ENCODE data around the gene FAM181A. TPM values are rescaled to one million over a fixed set of nuclear protein-coding genes. Genes with fewer than 3 reads are reported as not detected.

The FAM181A gene
- total and polyA plus RNA-seq, 2 experiments from 2014 or later = not detected

- TF ChIP-seq EZH2phosphoT487 (IDR thresholded peaks at IDR 0.05; ENCODE audit: insufficient read depth, low read depth) = no peak
- no peak for TF ChIP-seq EZH2 (IDR thresholded peaks at IDR 0.05; ENCODE audit: insufficient read depth, poor library complexity, severe bottlenecking)
- DNase-seq = no peak
- H3K9ac ChIP-seq = no peak overlapping the region
- no peaks in the 10 kb centered on the region for H3F3A ChIP-seq (ENCODE audit: insufficient read depth)
- no peaks in the 10 kb centered on the region for H4K20me1 ChIP-seq (ENCODE audit: insufficient read depth)
- 52 to 57% methylated on average over 12 to 13 of the region's 13 CpGs for WGBS, 2 experiments (ENCODE audit: low coverage in 1 of 2, low lambda C conversion rate in 2 of 2, missing lambda C conversion rate in 2 of 2)
- no peaks in the 10 kb centered on the region for H3K79me2 ChIP-seq (ENCODE audit: insufficient read depth)
- no peak overlapping the region for H3K4me2 ChIP-seq (ENCODE audit: unreplicated experiment)
- H3K4me3 ChIP-seq = no peak overlapping the region
- no peaks in the 10 kb centered on the region for H3K9me3 ChIP-seq (ENCODE audit: low read depth)
- no peak overlapping the region for H2AFZ ChIP-seq
- H3K9me2 ChIP-seq (ENCODE audit: insufficient read depth) = no peaks in the 10 kb centered on the region
- H3K27me3 ChIP-seq (replicated peaks; ENCODE audit: insufficient read depth) = no peaks in the 10 kb centered on the region; the same call in 1 of the 2 replicates
- H3K4me1 ChIP-seq (ENCODE audit: insufficient read depth) = no peaks in the 10 kb centered on the region
- H3K36me3 ChIP-seq (ENCODE audit: low read depth) = no peaks in the 10 kb centered on the region
- in situ Hi-C loops (cut with MboI) = no loop called here
- no peak overlapping the region for H3K27ac ChIP-seq
Observed at GRCh38 chr14:93929048-93929535, 1.9 kb downstream of the FAM181A start.

- no peak for DNase-seq
- Histone ChIP-seq H3K9me3 (ENCODE audit: low read depth) (no peaks in the 10 kb centered on the region), H3K36me3 (ENCODE audit: low read depth) (no peaks in the 10 kb centered on the region), H3K4me1 (ENCODE audit: insufficient read depth) (no peaks in the 10 kb centered on the region), H3K9me2 (ENCODE audit: insufficient read depth) (no peaks in the 10 kb centered on the region), H3K27ac (no peak overlapping the region), H3F3A (ENCODE audit: insufficient read depth) (no peaks in the 10 kb centered on the region), H3K4me2 (ENCODE audit: unreplicated experiment) (no peak overlapping the region), H4K20me1 (ENCODE audit: insufficient read depth) (no peaks in the 10 kb centered on the region), H3K4me3 (no peak overlapping the region), H3K9ac (no peak overlapping the region), H2AFZ (no peak overlapping the region), H3K79me2 (ENCODE audit: insufficient read depth) (no peaks in the 10 kb centered on the region), H3K27me3 (replicated peaks; ENCODE audit: insufficient read depth) (no peaks in the 10 kb centered on the region; the same call in 1 of the 2 replicates)
- TF ChIP-seq EZH2 (IDR thresholded peaks at IDR 0.05; ENCODE audit: insufficient read depth, poor library complexity, severe bottlenecking) (no peak), EZH2phosphoT487 (IDR thresholded peaks at IDR 0.05; ENCODE audit: insufficient read depth, low read depth) (no peak)
- whole genome bisulfite sequencing, 2 experiments (ENCODE audit: low coverage in 1 of 2, low lambda C conversion rate in 2 of 2, missing lambda C conversion rate in 2 of 2) = 67 to 73% methylated on average over 9 to 11 of the region's 11 CpGs
- in situ Hi-C loops (cut with MboI) = loop anchor here (10.0 kb wide), 1 partner anchor 205 kb away; no protein-coding TSS in a partner anchor
Observed at GRCh38 chr14:93929657-93930056, 2.5 kb downstream of the FAM181A start.

GRCh38 chr14:93930296-93930988 lies 3.3 kb downstream of the FAM181A start:
- H2AFZ ChIP-seq = no peak overlapping the region
- no peak for DNase-seq
- in situ Hi-C loops (cut with MboI) = loop anchor here (10.0 kb wide), 1 partner anchor 204 kb away; no protein-coding TSS in a partner anchor

DNA sequence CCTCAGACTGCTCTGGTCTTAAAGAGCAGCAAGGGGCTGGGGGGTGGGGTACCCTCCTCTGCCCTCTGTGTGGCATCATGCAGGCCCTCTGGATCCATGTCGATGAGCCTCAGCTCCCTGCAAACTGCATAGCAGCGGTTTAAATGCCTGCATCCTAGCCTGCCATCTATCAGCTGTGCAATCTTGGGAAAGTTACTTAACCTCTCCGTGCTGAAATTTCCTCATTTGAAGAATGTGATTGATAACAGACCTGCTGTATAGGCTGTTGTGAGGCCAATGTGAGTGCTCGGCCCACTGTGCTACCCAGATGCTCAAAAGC lies 3.8 kb downstream of the FAM181A start:
- Histone ChIP-seq H2AFZ (no peak overlapping the region), H3K79me2 (ENCODE audit: insufficient read depth) (no peaks in the 10 kb centered on the region), H3K9ac (no peak overlapping the region), H3K27ac (no peak overlapping the region), H3F3A (ENCODE audit: insufficient read depth) (no peaks in the 10 kb centered on the region), H3K4me2 (ENCODE audit: unreplicated experiment) (no peak overlapping the region), H3K9me2 (ENCODE audit: insufficient read depth) (no peaks in the 10 kb centered on the region), H3K36me3 (ENCODE audit: low read depth) (no peaks in the 10 kb centered on the region), H3K27me3 (replicated peaks; ENCODE audit: insufficient read depth) (peaks cover 7% of the 10 kb centered on the region; the same call in 1 of the 2 replicates), H3K4me3 (no peak overlapping the region), H3K4me1 (ENCODE audit: insufficient read depth) (no peaks in the 10 kb centered on the region), H3K9me3 (ENCODE audit: low read depth) (no peaks in the 10 kb centered on the region), H4K20me1 (ENCODE audit: insufficient read depth) (no peaks in the 10 kb centered on the region)
- in situ Hi-C loops (cut with MboI) = loop anchor here (10.0 kb wide), 1 partner anchor 204 kb away; no protein-coding TSS in a partner anchor
- DNase-seq = no peak
- 48 to 49% methylated on average over 4 of the region's 4 CpGs for WGBS, 2 experiments (ENCODE audit: low coverage in 1 of 2, low lambda C conversion rate in 2 of 2, missing lambda C conversion rate in 2 of 2)
- TF ChIP-seq EZH2phosphoT487 (IDR thresholded peaks at IDR 0.05; ENCODE audit: insufficient read depth, low read depth) = no peak
- TF ChIP-seq EZH2 (IDR thresholded peaks at IDR 0.05; ENCODE audit: insufficient read depth, poor library complexity, severe bottlenecking) = no peak

More at GRCh38 chr14:93930296-93930988, 3.3 kb downstream of the FAM181A start:
- Histone ChIP-seq H3K9ac (no peak overlapping the region), H3K36me3 (ENCODE audit: low read depth) (no peaks in the 10 kb centered on the region), H3K79me2 (ENCODE audit: insufficient read depth) (no peaks in the 10 kb centered on the region), H3F3A (ENCODE audit: insufficient read depth) (no peaks in the 10 kb centered on the region), H3K27ac (no peak overlapping the region), H3K27me3 (replicated peaks; ENCODE audit: insufficient read depth) (peaks cover 2% of the 10 kb centered on the region; the same call in 1 of the 2 replicates), H3K4me2 (ENCODE audit: unreplicated experiment) (no peak overlapping the region), H4K20me1 (ENCODE audit: insufficient read depth) (no peaks in the 10 kb centered on the region), H3K9me3 (ENCODE audit: low read depth) (no peaks in the 10 kb centered on the region), H3K4me3 (no peak overlapping the region), H3K4me1 (ENCODE audit: insufficient read depth) (no peaks in the 10 kb centered on the region), H3K9me2 (ENCODE audit: insufficient read depth) (no peaks in the 10 kb centered on the region)
- TF ChIP-seq EZH2phosphoT487 (IDR thresholded peaks at IDR 0.05; ENCODE audit: insufficient read depth, low read depth) (no peak), EZH2 (IDR thresholded peaks at IDR 0.05; ENCODE audit: insufficient read depth, poor library complexity, severe bottlenecking) (no peak)
- 60 to 62% methylated on average over 8 of the region's 8 CpGs for WGBS, 2 experiments (ENCODE audit: low coverage in 1 of 2, low lambda C conversion rate in 2 of 2, missing lambda C conversion rate in 2 of 2)
